Stimulated activated CD8-positive, alpha-beta memory T cell treated with anti-CD3 and anti-CD28 coated beads, Interleukin-4, amount 100 ng/mL, for 1 hour (primary cell): ENCODE measurements around the gene HDDC2.
"Not testable (repeated sequence)": the region's sequence is repeated elsewhere in the genome, so short reads cannot be mapped to it uniquely, and the experiment has no call there.

Experiments
- DNase-seq, 2 donors: peaks; one replicate each; pipeline ENCODE4 v3.0.0-alpha.2; 2020; ENCODE audit warnings: low read depth in 2 of 2, low spot score in 1 of 2

HDDC2 gene

DNA sequence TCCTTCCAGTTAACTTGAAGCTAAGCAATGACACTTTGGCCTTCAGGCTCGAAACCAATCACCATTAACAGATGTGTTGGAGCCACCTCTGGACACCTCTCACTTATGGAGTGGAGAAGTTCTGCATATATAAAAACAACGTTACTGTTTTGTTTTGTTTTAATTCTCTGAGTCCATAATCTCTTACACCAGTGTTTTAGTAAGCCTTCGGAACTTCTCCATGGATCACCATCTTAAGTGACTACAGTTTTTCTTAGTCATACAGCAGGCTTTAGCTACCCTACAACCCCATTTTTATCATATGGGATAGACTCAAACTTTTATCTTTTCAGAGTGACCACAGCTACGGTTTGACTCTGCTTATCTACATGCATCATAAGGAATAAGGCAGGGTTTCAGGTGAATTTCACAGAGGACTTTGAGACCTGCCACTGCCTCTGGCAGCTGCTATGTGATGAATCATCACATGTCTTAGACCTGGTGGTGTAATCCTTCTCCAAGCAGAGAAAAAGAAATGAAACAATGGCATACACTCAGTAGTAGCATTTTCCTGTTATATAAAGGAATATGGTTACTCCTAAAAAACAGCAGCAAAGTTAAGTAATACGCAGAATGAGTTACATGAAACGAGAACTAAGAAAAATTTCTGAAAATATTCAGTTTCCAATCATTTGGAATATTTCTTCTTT, 5.5 kb upstream of the HDDC2 start:
- DNase-seq = no peak

DNA sequence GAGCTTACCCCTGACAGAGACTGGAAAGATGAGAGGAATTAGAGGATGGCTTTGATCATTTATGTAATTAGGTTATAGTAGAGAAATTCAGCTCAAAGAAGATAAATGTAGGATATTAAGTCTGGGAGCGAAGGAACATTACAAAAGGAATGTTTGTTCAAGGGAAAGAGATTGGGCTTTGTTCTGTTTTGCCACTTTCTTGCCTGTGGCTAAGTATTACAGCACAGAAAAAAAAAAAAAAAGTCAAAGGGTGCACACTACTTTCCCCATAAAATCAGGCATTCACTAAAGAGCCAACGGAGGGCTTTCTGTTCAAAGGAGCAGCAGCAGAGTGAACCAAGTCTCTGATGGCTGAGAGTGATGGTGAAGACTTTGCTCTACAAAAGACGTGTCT, 5.0 kb upstream of the HDDC2 start:
- no peak for DNase-seq

- no peak for DNase-seq
These were observed 3.3 kb upstream of the HDDC2 start for GRCh38 chr6:125304970-125305660.

- no peak for DNase-seq
These were observed 1.7 kb upstream of the HDDC2 start for GRCh38 chr6:125303512-125303854.

GRCh38 chr6:125302840-125303511, 1.2 kb upstream of the HDDC2 start:
- DNase-seq = no peak

- no peak for DNase-seq
These were observed 754 bp downstream of the HDDC2 start for GRCh38 chr6:125300992-125301434.

DNA sequence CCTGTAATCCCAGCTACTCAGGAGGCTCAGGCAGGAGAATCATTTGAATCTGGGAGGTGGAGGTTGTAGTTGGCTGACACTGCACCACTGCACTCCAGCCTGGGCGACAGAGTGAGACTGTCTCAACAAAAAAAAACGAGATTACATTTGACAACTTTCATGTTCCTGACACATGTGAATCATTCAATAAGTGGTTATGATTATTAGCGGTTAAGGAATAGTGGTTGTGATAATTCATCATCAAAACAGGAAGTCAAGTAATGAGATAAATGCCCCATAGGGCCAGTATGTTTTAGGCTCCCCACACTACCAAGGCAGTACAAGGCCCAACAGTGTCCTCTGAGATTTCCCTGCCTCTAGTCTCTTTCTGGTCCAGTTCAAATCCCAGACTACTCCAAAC, 2.5 kb downstream of the HDDC2 start:
- no peak for DNase-seq

- no peak for DNase-seq
These were observed 5.3 kb downstream of the HDDC2 start for GRCh38 chr6:125296471-125296870.

GRCh38 chr6:125294925-125295324, 6.8 kb downstream of the HDDC2 start:
- no peak for DNase-seq

GRCh38 chr6:125294036-125294435, 7.7 kb downstream of the HDDC2 start:
- DNase-seq = no peak

DNA sequence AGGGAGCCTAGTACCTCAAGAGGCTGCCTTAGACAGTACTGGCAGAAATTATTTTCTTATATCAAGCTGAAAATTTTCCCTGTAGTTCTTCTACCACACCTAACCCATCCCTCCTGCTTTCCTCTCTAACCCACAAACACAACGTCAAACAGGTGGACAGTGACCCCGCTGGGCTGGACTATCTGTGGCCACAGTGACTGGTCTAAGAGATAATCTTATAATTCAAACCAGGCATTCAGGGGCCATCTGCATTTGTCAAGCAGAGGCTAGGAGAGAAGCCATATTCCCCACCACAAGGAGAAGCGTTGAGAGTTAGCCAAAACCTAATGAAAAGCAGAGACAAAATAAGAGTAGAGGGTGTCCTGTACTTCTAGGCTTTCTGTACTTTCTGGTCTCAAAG, 8.2 kb downstream of the HDDC2 start:
- DNase-seq = no peak

GRCh38 chr6:125287718-125288117, 14.0 kb downstream of the HDDC2 start:
- DNase-seq = no peak

- DNase-seq = no peak
These were observed 15.8 kb downstream of the HDDC2 start for GRCh38 chr6:125285936-125286335.

- DNase-seq = no peak
These were observed 16.4 kb downstream of the HDDC2 start for GRCh38 chr6:125285353-125285752.

DNA sequence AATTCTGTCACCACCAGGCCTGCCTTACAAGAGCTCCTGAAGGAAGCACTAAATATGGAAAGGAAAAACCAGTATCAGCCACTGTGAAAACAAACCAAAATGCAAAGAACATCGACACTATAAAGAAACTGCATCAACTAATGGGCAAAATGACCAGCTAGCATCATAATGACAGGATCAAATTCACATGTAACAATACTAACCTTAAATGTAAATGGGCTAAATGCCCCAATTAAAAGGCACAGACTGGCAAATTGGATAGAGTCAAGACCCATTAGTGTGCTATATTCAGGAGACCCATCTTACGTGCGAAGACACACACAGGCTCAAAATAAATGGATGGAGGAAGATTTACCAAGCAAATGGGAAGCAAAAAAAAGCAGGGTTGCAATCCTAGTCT, 19.3 kb downstream of the HDDC2 start:
- DNase-seq = not testable (repeated sequence)

DNA sequence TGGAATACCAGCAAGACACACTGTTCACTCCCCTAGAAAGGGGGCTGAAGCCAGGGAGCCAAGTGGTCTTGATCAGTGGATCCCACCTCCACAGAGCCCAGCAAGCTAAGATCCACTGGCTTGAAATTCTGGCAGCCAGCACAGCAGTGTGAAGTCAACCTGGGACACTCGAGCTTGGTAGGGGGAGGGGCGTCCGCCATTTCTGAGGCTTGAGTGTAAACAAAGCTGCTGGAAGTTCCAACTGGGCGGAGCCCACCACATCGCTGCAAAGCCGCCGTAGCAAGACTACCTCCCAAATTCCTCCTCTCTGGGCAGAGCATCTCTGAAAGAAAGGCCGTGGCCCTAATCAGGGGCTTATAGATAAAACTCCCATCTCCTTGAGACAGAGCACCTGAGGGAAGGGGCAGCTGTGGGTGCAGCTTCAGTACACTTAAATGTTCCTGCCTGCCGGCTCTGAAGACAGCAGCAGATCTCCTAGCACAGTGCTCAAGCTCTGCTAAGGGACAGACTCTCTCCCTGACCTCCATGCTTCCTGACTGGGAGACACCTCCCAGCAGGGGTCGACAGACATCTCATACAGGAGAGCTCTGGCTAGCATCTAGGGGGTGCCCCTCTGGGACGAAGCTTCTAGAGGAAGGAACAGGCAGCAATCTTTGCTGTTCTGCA, 21.3 kb downstream of the HDDC2 start:
- DNase-seq = not testable (repeated sequence)

DNA sequence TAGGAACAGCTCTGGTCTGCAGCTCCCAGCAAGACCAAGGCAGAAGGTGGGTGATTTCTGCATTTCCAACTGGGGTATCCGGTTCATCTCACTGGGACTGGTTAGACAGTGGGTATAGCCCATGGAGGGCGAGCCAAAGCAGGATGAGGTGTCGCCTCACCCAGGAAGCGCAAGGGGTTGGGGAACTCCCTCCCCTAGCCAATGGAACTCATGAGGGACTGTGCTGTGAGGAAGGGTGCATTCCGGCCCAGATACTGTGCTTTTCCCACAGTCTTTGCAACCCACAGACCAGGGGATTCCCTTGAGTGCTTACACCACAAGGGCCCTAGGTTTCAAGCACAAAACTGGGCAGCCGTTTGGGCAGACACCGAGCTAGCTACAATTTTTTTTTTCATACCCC, 21.8 kb downstream of the HDDC2 start:
- no peak for DNase-seq

GRCh38 chr6:125277838-125278237, 23.9 kb downstream of the HDDC2 start:
- DNase-seq = no peak

DNA sequence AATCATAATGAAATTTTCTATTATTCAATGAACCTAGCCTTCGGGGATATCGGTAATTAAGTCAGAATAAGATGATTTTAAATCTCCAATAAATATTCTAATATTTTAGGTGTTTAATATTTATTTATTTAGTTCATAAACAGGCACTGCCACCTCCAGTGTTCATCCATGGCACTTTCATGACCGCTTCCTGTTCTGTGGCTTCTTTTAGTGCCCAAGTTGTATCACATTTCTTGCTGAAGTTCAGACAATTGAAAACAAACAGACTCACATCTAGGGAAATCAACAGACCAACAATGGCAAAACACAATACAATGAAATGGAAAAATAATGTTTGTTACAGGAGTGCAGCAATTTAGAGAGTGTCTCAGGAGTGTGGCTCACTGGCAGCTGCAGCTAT, 26.0 kb downstream of the HDDC2 start:
- no peak for DNase-seq

DNA sequence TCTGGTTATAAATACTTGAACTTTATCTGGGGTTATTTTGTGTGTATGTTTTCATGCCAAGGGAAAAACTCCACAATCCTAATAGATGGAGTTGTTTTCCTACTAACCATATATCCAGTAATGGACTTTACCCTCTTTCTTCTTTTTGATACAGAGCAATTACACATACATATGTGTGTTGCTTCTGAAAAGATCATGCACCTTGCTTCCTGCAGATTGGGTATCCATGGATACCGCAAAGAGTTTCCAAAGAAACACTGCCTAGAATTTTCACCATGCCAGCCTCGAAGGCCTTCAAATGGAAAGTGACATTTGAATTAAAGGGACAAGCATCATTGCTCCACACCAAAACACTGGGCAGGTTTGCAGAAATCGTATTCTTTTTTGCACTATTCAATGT, 26.8 kb downstream of the HDDC2 start:
- no peak for DNase-seq

GRCh38 chr6:125273965-125274364, 27.8 kb downstream of the HDDC2 start:
- no peak for DNase-seq

DNA sequence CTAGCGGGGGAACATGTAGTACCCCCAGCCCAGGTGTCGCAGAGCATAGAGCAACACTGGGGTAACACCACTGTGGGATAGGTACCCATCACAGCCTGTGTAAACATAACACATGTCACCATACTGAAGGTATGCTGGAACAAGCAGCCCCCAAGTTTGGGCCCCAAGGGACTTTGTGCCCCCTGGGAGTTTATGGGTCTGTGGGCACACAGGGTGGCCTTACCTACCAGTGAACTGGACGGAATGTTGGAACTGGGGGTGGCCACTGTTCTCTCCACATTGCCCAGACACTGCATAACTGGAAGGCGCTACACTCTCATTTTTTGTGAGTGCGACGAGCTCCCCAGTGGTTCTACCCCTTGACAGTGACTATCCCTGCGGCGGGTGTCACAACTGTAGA, 28.5 kb downstream of the HDDC2 start:
- no peak for DNase-seq
